ENCODE measurements around the gene GABRG3.

GABRG3 gene

GRCh38 chr15:27210176-27210575, 239.2 kb downstream of the GABRG3 start:
- in situ Hi-C loops (cut with HindIII; ENCODE audit: low pct_ligation_motif_present, low pct_unique_long_range_greater_than_20kb, low sequenced_read_pairs), result no loop called here
- no peak for DNase-seq

- in situ Hi-C loops (cut with HindIII; ENCODE audit: low pct_ligation_motif_present, low pct_unique_long_range_greater_than_20kb, low sequenced_read_pairs), result no loop called here
- DNase-seq, result no peak
These were observed 243.1 kb downstream of the GABRG3 start for GRCh38 chr15:27214032-27214431.

GRCh38 chr15:27214961-27215360, 244.0 kb downstream of the GABRG3 start:
- in situ Hi-C loops (cut with HindIII; ENCODE audit: low pct_ligation_motif_present, low pct_unique_long_range_greater_than_20kb, low sequenced_read_pairs), result no loop called here
- no peak for DNase-seq

GRCh38 chr15:27218426-27218825, 247.4 kb downstream of the GABRG3 start:
- no peak for DNase-seq
- in situ Hi-C loops (cut with HindIII; ENCODE audit: low pct_ligation_motif_present, low pct_unique_long_range_greater_than_20kb, low sequenced_read_pairs), result no loop called here

GRCh38 chr15:27219636-27220035, 248.7 kb downstream of the GABRG3 start:
- in situ Hi-C loops (cut with HindIII; ENCODE audit: low pct_ligation_motif_present, low pct_unique_long_range_greater_than_20kb, low sequenced_read_pairs), result no loop called here
- DNase-seq, result no peak

- in situ Hi-C loops (cut with HindIII; ENCODE audit: low pct_ligation_motif_present, low pct_unique_long_range_greater_than_20kb, low sequenced_read_pairs), result no loop called here
- DNase-seq, result no peak
These were observed 249.2 kb downstream of the GABRG3 start for GRCh38 chr15:27220199-27220598.

GRCh38 chr15:27222479-27222878, 251.5 kb downstream of the GABRG3 start:
- peak; percentile 72 for DNase-seq
- in situ Hi-C loops (cut with HindIII; ENCODE audit: low pct_ligation_motif_present, low pct_unique_long_range_greater_than_20kb, low sequenced_read_pairs), result no loop called here

- no peak for DNase-seq
- in situ Hi-C loops (cut with HindIII; ENCODE audit: low pct_ligation_motif_present, low pct_unique_long_range_greater_than_20kb, low sequenced_read_pairs), result no loop called here
These were observed 252.2 kb downstream of the GABRG3 start for GRCh38 chr15:27223179-27223578.

- in situ Hi-C loops (cut with HindIII; ENCODE audit: low pct_ligation_motif_present, low pct_unique_long_range_greater_than_20kb, low sequenced_read_pairs), result no loop called here
- no peak for DNase-seq
These were observed 260.8 kb downstream of the GABRG3 start for GRCh38 chr15:27231811-27232210.

- in situ Hi-C loops (cut with HindIII; ENCODE audit: low pct_ligation_motif_present, low pct_unique_long_range_greater_than_20kb, low sequenced_read_pairs), result no loop called here
- DNase-seq, result no peak
These were observed 261.9 kb downstream of the GABRG3 start for GRCh38 chr15:27232876-27233275.

- in situ Hi-C loops (cut with HindIII; ENCODE audit: low pct_ligation_motif_present, low pct_unique_long_range_greater_than_20kb, low sequenced_read_pairs), result no loop called here
- no peak for DNase-seq
These were observed 263.6 kb downstream of the GABRG3 start for GRCh38 chr15:27234593-27234992.

- no peak for DNase-seq
- in situ Hi-C loops (cut with HindIII; ENCODE audit: low pct_ligation_motif_present, low pct_unique_long_range_greater_than_20kb, low sequenced_read_pairs), result no loop called here
These were observed 264.2 kb downstream of the GABRG3 start for GRCh38 chr15:27235161-27235560.

- in situ Hi-C loops (cut with HindIII; ENCODE audit: low pct_ligation_motif_present, low pct_unique_long_range_greater_than_20kb, low sequenced_read_pairs), result no loop called here
These were observed 264.7 kb downstream of the GABRG3 start for GRCh38 chr15:27235681-27236080.

GRCh38 chr15:27237319-27237939, 266.4 kb downstream of the GABRG3 start:
- in situ Hi-C loops (cut with HindIII; ENCODE audit: low pct_ligation_motif_present, low pct_unique_long_range_greater_than_20kb, low sequenced_read_pairs), result no loop called here
- no peak for DNase-seq

More at GRCh38 chr15:27235681-27236080, 264.7 kb downstream of the GABRG3 start:
- no peak for DNase-seq

GRCh38 chr15:27238209-27238608, 267.2 kb downstream of the GABRG3 start:
- in situ Hi-C loops (cut with HindIII; ENCODE audit: low pct_ligation_motif_present, low pct_unique_long_range_greater_than_20kb, low sequenced_read_pairs), result no loop called here
- no peak for DNase-seq

GRCh38 chr15:27238707-27239423, 267.9 kb downstream of the GABRG3 start:
- no peak for DNase-seq
- in situ Hi-C loops (cut with HindIII; ENCODE audit: low pct_ligation_motif_present, low pct_unique_long_range_greater_than_20kb, low sequenced_read_pairs), result no loop called here

GRCh38 chr15:27241943-27242342, 271.0 kb downstream of the GABRG3 start:
- in situ Hi-C loops (cut with HindIII; ENCODE audit: low pct_ligation_motif_present, low pct_unique_long_range_greater_than_20kb, low sequenced_read_pairs), result no loop called here
- DNase-seq, result peak; percentile 57

GRCh38 chr15:27244047-27244446, 273.1 kb downstream of the GABRG3 start:
- in situ Hi-C loops (cut with HindIII; ENCODE audit: low pct_ligation_motif_present, low pct_unique_long_range_greater_than_20kb, low sequenced_read_pairs), result no loop called here
- no peak for DNase-seq

GRCh38 chr15:27248251-27248650, 277.3 kb downstream of the GABRG3 start:
- in situ Hi-C loops (cut with HindIII; ENCODE audit: low pct_ligation_motif_present, low pct_unique_long_range_greater_than_20kb, low sequenced_read_pairs), result no loop called here
- DNase-seq, result peak; percentile 33

GRCh38 chr15:27249046-27249759, 278.2 kb downstream of the GABRG3 start:
- no peak for DNase-seq
- in situ Hi-C loops (cut with HindIII; ENCODE audit: low pct_ligation_motif_present, low pct_unique_long_range_greater_than_20kb, low sequenced_read_pairs), result no loop called here
